Measurements from ENCODE around the gene CCDC12. TPM values are rescaled to one million over a fixed set of nuclear protein-coding genes. Genes with fewer than 3 reads are reported as not detected.
A peak's percentile ranks its signal among the peaks of the same experiment; 100 is the strongest.

The CCDC12 gene
- total RNA-seq, 1 donor from 2014 or later: 36.3 TPM

DNA sequence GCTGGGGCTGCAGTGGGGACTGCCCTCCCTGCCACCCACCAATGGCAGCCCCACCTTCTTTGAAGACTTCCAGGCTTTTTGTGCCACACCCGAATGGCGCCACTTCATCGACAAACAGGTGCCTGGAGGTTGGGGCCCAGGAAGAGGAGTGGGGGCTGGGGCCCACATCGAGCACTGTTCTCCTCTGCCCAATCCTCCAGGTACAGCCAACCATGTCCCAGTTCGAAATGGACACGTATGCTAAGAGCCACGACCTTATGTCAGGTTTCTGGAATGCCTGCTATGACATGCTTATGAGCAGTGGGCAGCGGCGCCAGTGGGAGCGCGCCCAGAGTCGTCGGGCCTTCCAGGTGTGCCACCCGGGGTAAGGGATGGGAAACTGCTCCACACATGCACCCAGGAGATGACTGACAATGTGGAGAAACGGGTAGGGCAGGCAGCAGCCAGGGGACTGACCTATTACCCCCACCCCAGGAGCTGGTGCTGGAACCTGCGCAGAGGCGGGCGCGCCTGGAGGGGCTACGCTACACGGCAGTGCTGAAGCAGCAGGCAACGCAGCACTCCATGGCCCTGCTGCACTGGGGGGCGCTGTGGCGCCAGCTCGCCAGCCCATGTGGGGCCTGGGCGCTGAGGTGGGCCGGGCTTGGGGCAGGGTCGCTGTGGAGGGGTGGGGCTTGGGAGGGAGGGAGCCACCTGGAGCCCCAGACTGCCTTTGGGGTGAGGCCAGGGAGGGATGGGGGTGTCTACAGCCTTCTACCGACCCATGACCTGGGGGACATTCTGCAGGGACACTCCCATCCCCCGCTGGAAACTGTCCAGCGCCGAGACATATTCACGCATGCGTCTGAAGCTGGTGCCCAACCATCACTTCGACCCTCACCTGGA, 25.9 kb upstream of the CCDC12 start:
- Mint-ChIP-seq H3K4me1 (ENCODE audit: unreplicated experiment) (peaks cover 2% of the 10 kb centered on the region), H3K27me3 (ENCODE audit: unreplicated experiment) (peaks cover 7% of the 10 kb centered on the region), H3K4me3 (ENCODE audit: unreplicated experiment) (peak overlapping the region; percentile 31), H3K9me3 (ENCODE audit: unreplicated experiment) (no peaks in the 10 kb centered on the region), H3K27ac (ENCODE audit: unreplicated experiment) (no peak overlapping the region), H3K36me3 (ENCODE audit: low read depth, unreplicated experiment) (peaks cover 39% of the 10 kb centered on the region)
- TF ChIP-seq, protein P1, sequence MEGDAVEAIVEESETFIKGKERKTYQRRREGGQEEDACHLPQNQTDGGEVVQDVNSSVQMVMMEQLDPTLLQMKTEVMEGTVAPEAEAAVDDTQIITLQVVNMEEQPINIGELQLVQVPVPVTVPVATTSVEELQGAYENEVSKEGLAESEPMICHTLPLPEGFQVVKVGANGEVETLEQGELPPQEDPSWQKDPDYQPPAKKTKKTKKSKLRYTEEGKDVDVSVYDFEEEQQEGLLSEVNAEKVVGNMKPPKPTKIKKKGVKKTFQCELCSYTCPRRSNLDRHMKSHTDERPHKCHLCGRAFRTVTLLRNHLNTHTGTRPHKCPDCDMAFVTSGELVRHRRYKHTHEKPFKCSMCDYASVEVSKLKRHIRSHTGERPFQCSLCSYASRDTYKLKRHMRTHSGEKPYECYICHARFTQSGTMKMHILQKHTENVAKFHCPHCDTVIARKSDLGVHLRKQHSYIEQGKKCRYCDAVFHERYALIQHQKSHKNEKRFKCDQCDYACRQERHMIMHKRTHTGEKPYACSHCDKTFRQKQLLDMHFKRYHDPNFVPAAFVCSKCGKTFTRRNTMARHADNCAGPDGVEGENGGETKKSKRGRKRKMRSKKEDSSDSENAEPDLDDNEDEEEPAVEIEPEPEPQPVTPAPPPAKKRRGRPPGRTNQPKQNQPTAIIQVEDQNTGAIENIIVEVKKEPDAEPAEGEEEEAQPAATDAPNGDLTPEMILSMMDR (IDR thresholded peaks at IDR 0.05; ENCODE audit: unreplicated experiment): no peak
- no peak for DNase-seq (ENCODE audit: low spot score)

DNA sequence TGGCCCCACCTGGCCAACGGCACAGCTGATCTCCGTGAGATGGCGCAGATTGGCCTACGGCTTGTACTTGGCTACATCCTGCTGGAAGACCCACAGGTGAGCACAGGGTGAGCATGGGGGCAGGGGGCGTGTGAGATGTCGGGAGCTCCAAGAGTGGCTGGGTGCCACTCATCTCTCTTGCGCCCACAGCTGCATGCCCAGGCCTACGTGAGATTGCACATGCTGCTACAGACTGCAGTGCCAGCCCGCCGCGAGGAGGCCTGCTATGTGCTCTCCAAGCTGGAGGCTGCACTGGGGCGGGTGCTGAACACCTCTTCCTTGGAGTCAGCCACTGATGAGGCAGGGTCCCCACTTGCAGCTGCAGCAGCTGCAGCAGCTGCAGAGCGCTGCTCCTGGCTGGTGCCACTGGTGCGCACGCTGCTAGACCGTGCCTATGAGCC, 25.2 kb upstream of the CCDC12 start:
- Mint-ChIP-seq H3K27ac (ENCODE audit: unreplicated experiment) (no peak overlapping the region), H3K4me3 (ENCODE audit: unreplicated experiment) (no peak overlapping the region), H3K4me1 (ENCODE audit: unreplicated experiment) (peaks cover 2% of the 10 kb centered on the region), H3K9me3 (ENCODE audit: unreplicated experiment) (no peaks in the 10 kb centered on the region), H3K27me3 (ENCODE audit: unreplicated experiment) (peaks cover 7% of the 10 kb centered on the region), H3K36me3 (ENCODE audit: low read depth, unreplicated experiment) (peaks cover 42% of the 10 kb centered on the region)
- DNase-seq (ENCODE audit: low spot score): no peak
- TF ChIP-seq, protein P1 (IDR thresholded peaks at IDR 0.05; ENCODE audit: unreplicated experiment): no peak

DNA sequence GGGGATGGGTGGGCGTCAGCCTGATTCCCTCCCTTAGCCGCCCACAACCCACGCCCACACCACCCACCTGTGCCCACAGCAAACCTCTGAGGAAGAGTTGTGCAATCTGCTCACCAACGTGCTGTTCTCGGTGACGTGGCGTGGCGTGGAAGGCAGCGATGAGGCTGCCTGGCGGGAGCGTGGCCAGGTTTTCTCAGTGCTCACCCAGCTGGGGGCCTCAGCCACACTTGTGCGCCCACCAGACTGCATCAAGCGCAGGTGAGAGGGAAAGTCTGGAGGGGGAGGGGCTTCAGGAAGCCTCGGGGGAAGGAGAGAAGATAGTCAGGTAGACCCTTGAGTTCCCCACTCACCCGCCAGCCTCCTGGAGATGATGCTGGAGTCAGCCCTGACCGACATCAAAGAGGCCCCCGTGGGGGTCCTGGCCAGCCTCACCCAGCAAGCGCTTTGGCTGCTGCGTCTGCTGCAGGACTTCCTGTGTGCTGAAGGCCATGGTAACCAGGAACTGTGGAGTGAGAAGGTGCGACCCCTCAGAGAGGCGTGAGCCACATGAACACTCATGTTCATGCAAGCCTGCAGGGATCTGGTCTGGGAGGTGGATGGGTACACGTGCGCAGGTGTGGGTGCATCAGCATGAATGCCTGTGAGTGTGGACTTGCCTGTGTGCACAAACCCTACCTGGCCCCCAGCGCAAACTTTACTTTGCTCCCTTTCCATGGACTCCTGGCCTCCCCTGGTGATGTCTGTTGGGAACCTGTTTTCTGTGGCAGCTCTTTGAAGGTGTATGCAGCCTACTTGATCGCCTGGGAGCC, 24.6 kb upstream of the CCDC12 start:
- Mint-ChIP-seq H3K27ac (ENCODE audit: unreplicated experiment) (no peak overlapping the region), H3K9me3 (ENCODE audit: unreplicated experiment) (no peaks in the 10 kb centered on the region), H3K36me3 (ENCODE audit: low read depth, unreplicated experiment) (peaks cover 36% of the 10 kb centered on the region), H3K4me3 (ENCODE audit: unreplicated experiment) (no peak overlapping the region), H3K27me3 (ENCODE audit: unreplicated experiment) (peaks cover 7% of the 10 kb centered on the region), H3K4me1 (ENCODE audit: unreplicated experiment) (peaks cover 2% of the 10 kb centered on the region)
- DNase-seq (ENCODE audit: low spot score): no peak
- TF ChIP-seq, protein P1 (IDR thresholded peaks at IDR 0.05; ENCODE audit: unreplicated experiment): no peak

DNA sequence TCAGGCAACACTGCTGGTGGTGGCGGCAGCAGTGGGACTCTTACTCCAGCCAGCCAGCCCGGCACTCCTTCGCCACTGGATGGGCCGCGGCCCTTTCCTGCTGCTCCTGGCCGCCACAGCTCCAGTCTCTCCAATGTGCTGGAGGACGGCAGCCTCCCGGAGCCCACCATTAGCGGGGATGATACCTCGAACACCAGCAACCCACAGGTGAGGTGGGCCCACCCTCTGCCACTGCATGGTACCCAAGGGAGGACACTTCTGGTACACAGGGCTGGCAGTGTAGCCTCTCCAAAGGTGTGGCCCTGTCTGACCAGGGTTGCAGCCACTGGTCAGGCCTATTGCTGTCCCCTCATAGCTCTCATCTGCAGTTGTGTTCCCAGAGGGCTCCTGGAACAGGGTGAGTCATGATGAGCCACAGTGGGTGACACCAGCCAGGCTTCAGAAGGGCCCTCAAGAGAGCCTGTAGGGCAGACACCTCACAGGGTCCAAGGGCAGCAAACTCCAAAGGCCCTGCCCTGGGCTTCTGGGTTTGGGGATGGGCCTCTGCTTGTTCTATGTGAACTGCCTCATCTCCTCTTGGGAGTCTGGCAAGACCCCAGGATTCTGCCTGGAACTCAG, 23.8 kb upstream of the CCDC12 start:
- Mint-ChIP-seq H3K4me3 (ENCODE audit: unreplicated experiment) (no peak overlapping the region), H3K4me1 (ENCODE audit: unreplicated experiment) (peaks cover 2% of the 10 kb centered on the region), H3K36me3 (ENCODE audit: low read depth, unreplicated experiment) (peaks cover 28% of the 10 kb centered on the region), H3K27ac (ENCODE audit: unreplicated experiment) (no peak overlapping the region), H3K27me3 (ENCODE audit: unreplicated experiment) (peaks cover 5% of the 10 kb centered on the region), H3K9me3 (ENCODE audit: unreplicated experiment) (no peaks in the 10 kb centered on the region)
- TF ChIP-seq, protein P1 (IDR thresholded peaks at IDR 0.05; ENCODE audit: unreplicated experiment): no peak
- no peak for DNase-seq (ENCODE audit: low spot score)
